Measurements from ENCODE around the gene EXOC1L. TPM values are rescaled to one million over a fixed set of nuclear protein-coding genes. Genes with fewer than 3 reads are reported as not detected.

Gene EXOC1L
- total and polyA plus RNA-seq, 9 of the 15 experiments (the other 6 are each of a cell fraction or from before 2014, with no cell fraction given), result 0.38 to 3.9 (median 1.0) TPM; not detected in 1

DNA sequence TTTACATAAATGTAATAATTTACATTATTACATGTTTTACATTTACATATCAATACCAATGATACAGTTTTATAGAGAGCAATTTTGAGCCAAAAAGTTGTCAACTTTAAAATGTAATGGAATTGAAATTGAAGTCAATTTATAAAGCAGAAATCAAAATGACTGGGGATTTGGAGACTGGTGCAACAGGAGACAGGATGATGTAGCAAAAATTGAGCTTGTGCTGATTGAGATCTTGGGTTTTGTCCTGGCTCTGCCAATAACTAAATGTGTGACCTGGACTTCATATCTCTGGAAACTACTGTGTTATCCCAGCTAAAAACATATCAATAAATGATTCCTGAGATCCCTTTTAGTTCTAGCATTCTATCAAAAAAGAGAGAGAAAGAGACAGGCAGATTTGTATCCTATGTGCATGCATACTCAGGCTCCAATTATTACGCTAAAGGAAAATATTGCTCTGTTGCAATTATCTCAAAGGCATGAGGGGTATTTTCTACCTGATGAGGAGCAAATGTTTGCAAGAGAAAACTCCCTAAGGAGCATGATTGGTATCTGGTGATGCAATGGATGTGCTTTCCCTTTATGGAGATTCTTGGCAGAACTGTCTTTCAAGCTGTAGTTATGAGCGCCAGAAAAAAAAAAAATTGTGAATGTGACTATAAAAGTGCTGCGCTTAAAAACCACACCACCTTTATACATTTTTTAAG is 14.7 kb downstream of the EXOC1L start:
- Histone ChIP-seq H2AFZ (ENCODE audit: low read depth, low read length) (no peak overlapping the region), H3K36me3 (ENCODE audit: control insufficient read depth, insufficient read depth, low read length) (no peaks in the 10 kb centered on the region), H3K9ac (ENCODE audit: insufficient read depth in 1 of 2, low read depth in 2 of 2, low read length in 2 of 2) (no peak overlapping the region), H3K4me2 (ENCODE audit: insufficient read depth, low read length) (no peak overlapping the region), H3K9me3 (replicated peaks; ENCODE audit: control insufficient read depth, insufficient read depth, low read depth, low read length) (no peaks in the 10 kb centered on the region; the same call in 1 of the 2 replicates), H3K27ac (ENCODE audit: extremely low read depth, low read depth, low read length) (no peak overlapping the region), H3K4me1 (replicated peaks in 1 of 2; ENCODE audit: control insufficient read depth in 2 of 2, insufficient read depth in 2 of 2, low read length in 2 of 2) (no peaks in the 10 kb centered on the region), H3K27me3 (ENCODE audit: control insufficient read depth in 2 of 2, insufficient read depth in 2 of 2, low read length in 2 of 2) (no peaks in the 10 kb centered on the region), H4K20me1 (replicated peaks; ENCODE audit: control insufficient read depth, insufficient read depth, low read length) (no peaks in the 10 kb centered on the region), H3K79me2 (ENCODE audit: control insufficient read depth, insufficient read depth, low read length) (no peaks in the 10 kb centered on the region), H3K9me1 (ENCODE audit: control insufficient read depth, insufficient read depth, low read length) (no peaks in the 10 kb centered on the region), H3K4me3 (no peak overlapping the region)
- in situ Hi-C loops (cut with MboI), result no loop called here
- ATAC-seq (peak; percentile 44; the same call in 2 of the 3 replicates), DNase-seq (ENCODE audit: extremely low read depth in 1 of 4, low spot score in 3 of 4) (no peak), FAIRE-seq (peak; percentile 35)
- CTCF ChIA-PET (ENCODE audit: low intra/inter-chr PET ratio), result no interaction called here
- no TSS peak for BruUV-seq (replicated peaks)
- POLR2A ChIA-PET, result interaction anchor here (0.9 kb wide), 1 partner anchor 198 kb away, joined by 3 read pairs; the partner anchor contains the start of gene NMU
- intact Hi-C loops (cut with micrococcal nuclease), result no loop called here
- WGBS (ENCODE audit: insufficient coverage, low coverage, missing lambda C conversion rate), result 86% methylated on average over 2 of the region's 3 CpGs
- TF ChIP-seq HOMEZ (CRISPR knock-in tag; IDR thresholded peaks at IDR 0.05) (no peak), KDM5B (IDR thresholded peaks at IDR 0.05; ENCODE audit: insufficient replicate concordance, low read depth, low read length) (no peak), HNRNPK (IDR thresholded peaks at IDR 0.05; ENCODE audit: low read depth, low read length, poor library complexity, severe bottlenecking) (no peak), C11orf30 (IDR thresholded peaks at IDR 0.05; ENCODE audit: low read depth) (peak; percentile 82), ZKSCAN8 (CRISPR knock-in tag; IDR thresholded peaks at IDR 0.05) (no peak), HLTF (IDR thresholded peaks at IDR 0.05) (no peak), EGR1 (conservative IDR thresholded peaks at IDR 0.05) (no peak), DACH1 (IDR thresholded peaks at IDR 0.05; ENCODE audit: partially characterized antibody) (no peak), CEBPB (tag; IDR thresholded peaks at IDR 0.05) (peak; percentile 29), POLR3G (IDR thresholded peaks at IDR 0.05; ENCODE audit: extremely low read depth, insufficient read length, insufficient replicate concordance) (no peak), HNRNPH1 (optimal IDR thresholded peaks at IDR 0.05; ENCODE audit: low read depth, low read length) (no peak), RBM14 (IDR thresholded peaks at IDR 0.05; ENCODE audit: borderline replicate concordance, insufficient read depth, low read depth, low read length) (no peak), ARID4B (CRISPR knock-in tag; IDR thresholded peaks at IDR 0.05) (no peak), NFIC (IDR thresholded peaks at IDR 0.05) (no peak), THRAP3 (IDR thresholded peaks at IDR 0.05; ENCODE audit: borderline replicate concordance) (no peak), ZBED1 (IDR thresholded peaks at IDR 0.05) (no peak), MAFG (tag; conservative IDR thresholded peaks at IDR 0.05) (peak; percentile 86), RBM34 (IDR thresholded peaks at IDR 0.05; ENCODE audit: borderline replicate concordance, insufficient read depth, low read length) (no peak)
